HUES6 (cell line): Measurements from ENCODE around the gene UBALD2.
"Not testable (repeated sequence)": the region's sequence is repeated elsewhere in the genome, so short reads cannot be mapped to it uniquely, and the experiment has no call there.

Experiments used
- H3K27ac ChIP-seq: 2 replicates; pipeline ENCODE4 v1.7.0; 2013; ENCODE audit warnings: low read depth, mild to moderate bottlenecking, low read length, inconsistent platforms
- H3K27me3 ChIP-seq: 2 replicates; pipeline ENCODE4 v1.6.1; 2013; ENCODE audit warnings: low read length; ENCODE audit not compliant: control insufficient read depth, insufficient read depth
- H3K36me3 ChIP-seq: 2 replicates; pipeline ENCODE4 v1.6.1; 2013; ENCODE audit warnings: low read length; ENCODE audit not compliant: control insufficient read depth, insufficient read depth
- H3K4me1 ChIP-seq: 2 replicates; pipeline ENCODE4 v1.6.1; 2013; ENCODE audit warnings: low read length; ENCODE audit not compliant: control insufficient read depth, insufficient read depth
- H3K4me3 ChIP-seq: 2 replicates; pipeline ENCODE4 v1.5.1; 2013; ENCODE audit warnings: low read depth, low read length
- H3K9ac ChIP-seq: one replicate; pipeline ENCODE4 v1.6.1; 2013; ENCODE audit warnings: mild to moderate bottlenecking, low read length
- H3K9me3 ChIP-seq: 2 replicates; pipeline ENCODE4 v1.6.1; 2013; ENCODE audit warnings: low read depth, low read length; ENCODE audit not compliant: control insufficient read depth, insufficient read depth

The UBALD2 gene

GRCh38 chr17:76246080-76247066, 18.8 kb upstream of the UBALD2 start:
- no peak overlapping the region for H3K27ac ChIP-seq
- no peak overlapping the region for H3K9ac ChIP-seq
- H3K36me3 ChIP-seq, result no peaks in the 10 kb centered on the region
- H3K4me1 ChIP-seq, result peaks cover 7% of the 10 kb centered on the region
- H3K4me3 ChIP-seq, result no peak overlapping the region
- peaks cover 30% of the 10 kb centered on the region for H3K27me3 ChIP-seq
- no peaks in the 10 kb centered on the region for H3K9me3 ChIP-seq

- peaks cover 6% of the 10 kb centered on the region; the same call in 1 of the 2 replicates for H3K4me1 ChIP-seq
- no peak overlapping the region for H3K9ac ChIP-seq
- H3K27ac ChIP-seq, result no peak overlapping the region
Measured at GRCh38 chr17:76247304-76247703, 17.8 kb upstream of the UBALD2 start.

GRCh38 chr17:76248013-76248782, 16.9 kb upstream of the UBALD2 start:
- Histone ChIP-seq H3K4me1 (peaks cover 6% of the 10 kb centered on the region; the same call in 1 of the 2 replicates), H3K9me3 (no peaks in the 10 kb centered on the region), H3K4me3 (no peak overlapping the region)

More at GRCh38 chr17:76247304-76247703, 17.8 kb upstream of the UBALD2 start:
- H3K4me3 ChIP-seq, result no peak overlapping the region
- peaks cover 20% of the 10 kb centered on the region for H3K27me3 ChIP-seq
- H3K36me3 ChIP-seq, result no peaks in the 10 kb centered on the region
- H3K9me3 ChIP-seq, result no peaks in the 10 kb centered on the region

GRCh38 chr17:76250141-76250540, 15.0 kb upstream of the UBALD2 start:
- Histone ChIP-seq H3K27ac (no peak overlapping the region), H3K4me1 (peaks cover 6% of the 10 kb centered on the region; the same call in 1 of the 2 replicates), H3K9ac (no peak overlapping the region), H3K9me3 (no peaks in the 10 kb centered on the region), H3K27me3 (no peaks in the 10 kb centered on the region), H3K4me3 (no peak overlapping the region), H3K36me3 (no peaks in the 10 kb centered on the region)

More at GRCh38 chr17:76248013-76248782, 16.9 kb upstream of the UBALD2 start:
- H3K9ac ChIP-seq, result no peak overlapping the region
- no peaks in the 10 kb centered on the region for H3K36me3 ChIP-seq
- H3K27me3 ChIP-seq, result peaks cover 11% of the 10 kb centered on the region
- H3K27ac ChIP-seq, result no peak overlapping the region

GRCh38 chr17:76251478-76252039, 13.6 kb upstream of the UBALD2 start:
- no peak overlapping the region for H3K4me3 ChIP-seq
- H3K9ac ChIP-seq, result no peak overlapping the region
- no peak overlapping the region for H3K27ac ChIP-seq
- no peaks in the 10 kb centered on the region for H3K27me3 ChIP-seq
- H3K9me3 ChIP-seq, result no peaks in the 10 kb centered on the region
- H3K36me3 ChIP-seq, result no peaks in the 10 kb centered on the region
- no peaks in the 10 kb centered on the region for H3K4me1 ChIP-seq

GRCh38 chr17:76252040-76252954, 12.9 kb upstream of the UBALD2 start:
- Histone ChIP-seq H3K4me3 (no peak overlapping the region), H3K27ac (no peak overlapping the region), H3K27me3 (no peaks in the 10 kb centered on the region), H3K4me1 (no peaks in the 10 kb centered on the region), H3K9me3 (no peaks in the 10 kb centered on the region), H3K36me3 (no peaks in the 10 kb centered on the region), H3K9ac (no peak overlapping the region)

GRCh38 chr17:76252967-76253766, 12.0 kb upstream of the UBALD2 start:
- H3K27ac ChIP-seq, H3K9me3 ChIP-seq, H3K36me3 ChIP-seq, H3K9ac ChIP-seq, H3K4me1 ChIP-seq, H3K27me3 ChIP-seq, H3K4me3 ChIP-seq: not testable (repeated sequence)

- Histone ChIP-seq H3K36me3 (no peaks in the 10 kb centered on the region), H3K9ac (no peak overlapping the region), H3K4me3 (no peak overlapping the region)
Measured at GRCh38 chr17:76253841-76254240, 11.3 kb upstream of the UBALD2 start.

GRCh38 chr17:76254275-76254674, 10.9 kb upstream of the UBALD2 start:
- Histone ChIP-seq H3K27me3 (no peaks in the 10 kb centered on the region), H3K9ac (no peak overlapping the region), H3K36me3 (no peaks in the 10 kb centered on the region), H3K4me1 (0 out of 2 replicates have a peak, but pooled peaks cover under 1% of the 10 kb centered on the region), H3K9me3 (no peaks in the 10 kb centered on the region), H3K4me3 (no peak overlapping the region), H3K27ac (no peak overlapping the region)

More at GRCh38 chr17:76253841-76254240, 11.3 kb upstream of the UBALD2 start:
- Histone ChIP-seq H3K4me1 (no peaks in the 10 kb centered on the region), H3K9me3 (no peaks in the 10 kb centered on the region), H3K27ac (no peak overlapping the region), H3K27me3 (no peaks in the 10 kb centered on the region)
